HG03039 (cell line): ENCODE measurements around the gene MEGF11.

Source experiments
- ATAC-seq: cut with Tn5 transposase; IDR thresholded peaks from one replicate; pipeline ENCODE4 v1.9.1; 2021; ENCODE audit warnings: mild to moderate bottlenecking, moderate library complexity; ENCODE audit not compliant: unreplicated experiment

MEGF11 gene

DNA sequence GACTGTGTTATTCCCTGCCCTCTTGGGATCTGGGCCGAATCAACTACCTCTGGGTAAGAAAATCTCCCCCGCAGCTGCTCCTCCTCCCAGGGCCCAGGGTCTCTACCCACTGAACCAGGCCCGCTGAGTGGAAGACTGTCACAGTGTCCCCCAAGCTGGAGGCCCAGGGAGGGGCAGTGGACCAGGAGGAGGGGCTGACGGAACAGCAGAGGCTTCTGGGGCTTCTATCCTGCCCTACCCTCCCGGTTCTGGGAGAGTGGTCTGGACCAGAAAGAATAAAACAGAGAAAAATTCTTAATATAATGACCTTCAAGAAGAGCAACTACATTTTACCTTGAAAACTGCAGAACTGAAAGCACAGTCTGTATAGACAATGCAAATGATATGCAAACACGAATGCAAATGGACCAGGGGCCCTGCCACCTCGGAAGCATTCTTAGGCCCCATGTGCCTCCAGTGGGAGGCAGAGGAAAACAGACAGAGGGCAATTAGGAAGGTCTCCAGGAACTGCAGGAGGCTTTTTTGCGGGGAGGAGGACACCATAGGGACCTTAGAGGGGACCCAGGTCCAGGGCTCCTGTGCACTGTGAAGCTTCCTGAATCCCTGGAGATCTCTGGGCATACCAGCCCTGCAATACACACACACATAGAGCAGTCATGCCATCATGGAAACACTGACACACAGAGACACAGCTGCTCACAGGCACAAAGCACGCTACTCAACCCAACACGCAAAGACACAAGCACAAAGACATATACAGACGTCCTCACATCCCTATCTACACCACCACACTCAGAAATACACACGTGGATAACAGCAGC lies 12.3 kb downstream of the MEGF11 start:
- no peak for ATAC-seq

DNA sequence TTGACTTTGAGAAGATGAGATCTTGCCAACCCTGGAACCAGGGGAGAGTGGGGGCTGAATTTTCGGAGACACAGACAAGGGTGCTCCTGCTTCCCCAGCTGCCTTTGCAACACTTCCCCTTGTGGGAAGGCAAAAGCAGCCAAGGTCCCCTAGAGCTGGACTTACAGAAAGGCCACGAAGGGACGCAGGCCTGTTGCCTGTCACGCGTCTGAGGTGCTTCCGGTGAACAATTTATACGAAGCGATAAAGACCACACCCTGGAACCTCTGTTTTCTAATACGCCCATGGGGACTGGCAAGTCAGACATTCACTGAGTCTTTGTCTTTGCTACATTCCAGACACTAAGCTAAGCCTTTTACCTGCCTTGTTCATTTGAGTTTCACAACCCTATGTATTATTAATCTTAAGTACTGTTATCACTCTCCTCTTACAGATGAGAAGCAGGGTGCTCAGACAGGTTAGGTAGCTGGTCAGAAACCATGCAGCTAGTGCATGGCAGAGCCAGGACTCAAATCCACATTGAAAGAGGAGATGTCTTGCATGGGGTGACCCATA lies 13.2 kb downstream of the MEGF11 start:
- no peak for ATAC-seq

DNA sequence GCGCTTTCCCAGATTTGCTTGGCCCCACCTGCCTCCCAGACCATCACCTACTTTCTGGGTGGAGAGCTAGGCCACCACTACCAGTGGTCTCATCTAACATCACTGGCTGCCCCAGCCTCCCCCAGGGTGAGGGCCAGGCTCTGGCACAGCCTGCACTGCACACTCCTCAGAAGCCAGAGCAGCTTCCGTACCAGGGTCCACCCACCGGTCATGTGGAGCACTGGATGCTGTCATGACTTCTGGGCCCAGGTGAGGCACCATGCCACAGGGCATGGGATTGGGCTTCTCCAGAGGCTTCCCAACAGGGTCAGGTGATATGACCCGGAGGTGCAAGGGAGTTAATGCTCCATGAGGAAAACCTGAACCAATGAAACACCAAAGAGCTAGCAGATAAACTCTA lies 14.0 kb downstream of the MEGF11 start:
- ATAC-seq, result no peak

DNA sequence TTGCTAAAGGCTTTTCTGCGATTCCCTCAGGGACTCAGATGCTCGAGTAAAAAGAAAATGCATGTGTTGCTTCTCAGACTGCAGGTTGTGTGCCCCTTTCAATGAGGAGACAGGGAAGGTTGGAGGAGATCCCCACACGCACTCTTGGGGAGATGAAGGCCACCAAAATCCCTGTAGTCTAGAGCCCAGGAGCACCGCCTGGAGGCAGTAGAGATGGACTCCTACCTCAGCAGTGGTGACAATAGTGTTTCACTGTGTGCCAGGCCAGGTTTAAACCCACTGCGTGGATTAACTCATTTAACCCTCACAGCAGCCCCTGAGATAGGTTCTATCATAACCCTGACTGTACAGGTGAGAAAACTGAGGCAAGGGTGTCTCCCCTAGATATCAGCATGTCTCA lies 15.2 kb downstream of the MEGF11 start:
- ATAC-seq, result no peak

DNA sequence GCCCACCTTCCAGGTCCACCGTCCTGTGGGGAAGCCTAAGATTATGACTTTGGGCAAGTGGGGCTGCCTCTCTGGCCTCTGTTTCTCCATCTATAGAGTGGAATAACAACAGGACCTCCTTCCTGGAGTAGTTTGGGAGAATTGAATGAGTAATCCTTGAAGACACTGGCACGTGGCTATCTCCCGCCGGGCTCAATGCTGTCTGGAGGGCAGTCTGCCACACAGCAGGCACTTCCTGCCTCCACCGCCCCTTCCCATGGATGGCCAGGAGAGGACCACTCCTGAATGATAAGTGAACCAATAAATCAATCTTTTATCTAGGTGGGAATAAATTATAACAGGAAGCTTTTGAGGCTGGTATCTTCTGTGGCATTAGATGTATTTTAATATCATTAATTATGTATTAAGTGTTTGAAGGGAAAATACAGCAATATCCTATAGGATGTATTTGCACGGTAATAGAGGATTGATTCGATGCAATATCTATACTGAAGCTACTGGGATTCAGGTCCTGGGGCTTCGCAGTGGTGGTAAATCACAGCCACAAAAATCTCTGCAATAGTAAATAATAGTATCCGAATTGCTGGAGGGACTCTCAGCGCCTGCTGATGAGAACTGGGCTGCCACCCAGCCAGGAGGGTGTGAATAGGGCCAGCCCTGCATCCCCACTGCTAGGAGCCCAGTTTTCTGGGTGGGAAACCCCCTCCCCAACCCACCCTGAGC lies 15.9 kb downstream of the MEGF11 start:
- no peak for ATAC-seq

DNA sequence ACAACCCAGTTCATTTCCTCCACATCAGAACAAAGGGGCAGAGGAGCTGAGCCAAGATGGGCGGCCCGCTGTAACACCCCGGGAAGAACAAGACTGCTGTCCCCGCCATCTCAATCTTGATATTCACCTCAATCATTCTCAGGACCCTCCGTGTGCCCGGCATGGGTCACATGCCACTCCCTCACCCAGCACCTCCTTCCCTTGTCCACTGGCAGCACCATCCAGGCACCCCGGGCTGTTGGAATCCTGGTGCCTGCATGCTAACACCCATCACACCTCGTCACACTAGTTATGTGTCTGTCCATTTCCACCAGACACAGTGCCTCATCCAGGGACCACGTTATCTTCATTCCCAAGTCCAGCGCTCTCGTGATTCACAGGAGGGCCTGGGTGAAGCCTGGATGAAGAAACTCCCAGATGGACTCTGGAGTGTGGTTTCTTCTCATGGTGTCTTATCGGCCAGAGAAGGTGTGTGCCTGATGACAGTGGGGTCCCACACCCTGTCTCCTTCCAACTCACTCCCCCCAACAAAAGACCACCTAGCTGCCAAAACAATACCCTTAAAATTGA lies 16.7 kb downstream of the MEGF11 start:
- ATAC-seq, result no peak

DNA sequence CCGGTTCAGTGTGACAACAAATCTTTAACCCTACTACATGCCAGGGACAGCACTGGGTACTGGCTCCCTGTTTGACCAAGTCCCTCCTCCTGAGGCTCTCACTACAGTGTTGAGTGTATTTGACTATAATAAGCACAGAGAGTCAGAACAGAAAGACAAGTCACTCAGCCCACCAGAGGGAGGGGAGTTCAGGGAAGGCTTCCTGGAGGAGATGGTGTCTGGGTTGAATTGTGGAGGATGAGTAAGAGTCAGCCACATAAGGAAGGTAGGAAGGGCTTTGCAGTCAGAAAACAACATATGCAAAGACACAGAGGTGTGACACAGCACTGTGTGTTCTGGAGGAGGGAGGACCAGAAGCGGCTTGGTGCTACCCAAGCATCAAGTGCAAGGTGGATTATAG lies 17.7 kb downstream of the MEGF11 start:
- no peak for ATAC-seq

DNA sequence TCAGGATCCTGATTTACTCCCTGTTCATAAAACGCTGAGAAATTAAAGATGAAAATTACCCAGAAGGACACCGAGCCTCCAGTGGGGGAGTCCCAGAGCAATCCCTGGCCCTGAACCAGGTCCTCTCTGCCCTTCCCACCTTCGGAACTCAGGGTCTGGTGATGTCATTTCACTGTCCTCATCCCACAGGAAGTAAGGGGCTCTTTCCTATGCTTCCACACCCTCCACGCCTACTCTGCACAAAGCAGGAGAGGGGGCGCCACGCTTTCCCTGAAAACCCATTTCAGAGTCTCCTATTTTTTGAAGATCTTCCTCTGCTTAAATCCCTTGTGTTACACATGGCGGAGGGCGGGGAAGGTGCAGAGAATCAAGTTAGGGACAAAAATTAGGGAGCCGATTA lies 18.8 kb downstream of the MEGF11 start:
- no peak for ATAC-seq

DNA sequence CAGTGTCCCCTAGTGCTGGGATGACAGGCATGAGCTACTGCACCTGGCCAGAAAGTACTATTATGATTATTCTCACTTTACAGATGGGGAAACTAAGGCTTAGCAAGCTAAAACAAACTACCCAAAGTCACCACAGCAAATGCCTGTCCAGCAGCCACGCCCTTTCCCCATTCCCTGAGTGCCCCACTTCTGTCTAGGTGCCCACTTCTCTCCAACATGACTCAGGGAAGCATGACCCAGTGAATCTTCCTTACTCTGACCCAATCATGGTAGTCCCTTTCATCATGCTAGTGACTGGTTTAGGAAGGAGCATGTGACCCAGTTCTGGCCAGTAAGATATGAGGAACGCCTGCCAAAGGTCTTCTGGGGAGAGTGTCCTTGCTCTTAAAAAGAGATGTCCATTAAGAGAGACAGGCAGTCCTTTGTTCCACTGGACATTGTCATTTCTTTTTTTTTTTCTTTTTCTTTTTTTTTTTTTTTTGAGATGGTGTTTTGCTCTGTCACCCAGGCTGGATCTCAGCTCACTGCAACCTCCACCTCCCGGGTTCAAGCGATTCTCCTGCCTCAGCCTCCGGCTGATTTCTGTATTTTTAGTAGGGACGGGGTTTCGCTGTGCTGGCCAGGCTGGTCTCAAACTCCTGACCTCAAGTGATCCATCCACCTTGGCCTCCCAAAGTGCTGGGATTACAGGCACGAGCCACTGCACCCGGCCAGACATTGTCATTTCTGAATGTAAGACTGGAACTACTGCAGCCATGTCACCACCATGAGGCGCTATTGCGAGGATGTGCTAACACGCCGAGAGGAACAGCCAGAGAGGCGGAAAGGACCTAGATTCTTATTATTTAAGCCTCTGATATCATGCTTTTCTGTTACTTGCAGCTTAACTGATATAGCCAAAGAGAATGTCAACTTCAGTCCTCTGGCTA lies 19.8 kb downstream of the MEGF11 start:
- no peak for ATAC-seq

DNA sequence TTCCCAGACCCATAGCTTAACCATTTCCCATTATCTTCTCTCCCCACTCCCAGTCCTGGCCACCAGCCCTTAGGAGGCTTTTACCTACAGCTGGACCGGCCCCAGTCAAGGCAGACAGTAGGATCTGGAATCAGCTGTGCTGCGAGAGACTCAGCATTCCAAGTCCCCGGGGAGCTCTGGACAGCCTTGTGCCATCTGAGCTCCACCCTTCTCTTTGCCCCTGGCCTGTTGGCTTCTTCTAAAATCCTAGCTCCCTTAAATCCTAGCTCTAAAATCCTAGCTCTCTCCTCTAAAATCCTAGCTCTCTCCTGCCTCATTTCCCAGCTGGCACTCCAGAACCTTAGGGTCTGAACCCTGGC lies 21.3 kb downstream of the MEGF11 start:
- ATAC-seq, result no peak

DNA sequence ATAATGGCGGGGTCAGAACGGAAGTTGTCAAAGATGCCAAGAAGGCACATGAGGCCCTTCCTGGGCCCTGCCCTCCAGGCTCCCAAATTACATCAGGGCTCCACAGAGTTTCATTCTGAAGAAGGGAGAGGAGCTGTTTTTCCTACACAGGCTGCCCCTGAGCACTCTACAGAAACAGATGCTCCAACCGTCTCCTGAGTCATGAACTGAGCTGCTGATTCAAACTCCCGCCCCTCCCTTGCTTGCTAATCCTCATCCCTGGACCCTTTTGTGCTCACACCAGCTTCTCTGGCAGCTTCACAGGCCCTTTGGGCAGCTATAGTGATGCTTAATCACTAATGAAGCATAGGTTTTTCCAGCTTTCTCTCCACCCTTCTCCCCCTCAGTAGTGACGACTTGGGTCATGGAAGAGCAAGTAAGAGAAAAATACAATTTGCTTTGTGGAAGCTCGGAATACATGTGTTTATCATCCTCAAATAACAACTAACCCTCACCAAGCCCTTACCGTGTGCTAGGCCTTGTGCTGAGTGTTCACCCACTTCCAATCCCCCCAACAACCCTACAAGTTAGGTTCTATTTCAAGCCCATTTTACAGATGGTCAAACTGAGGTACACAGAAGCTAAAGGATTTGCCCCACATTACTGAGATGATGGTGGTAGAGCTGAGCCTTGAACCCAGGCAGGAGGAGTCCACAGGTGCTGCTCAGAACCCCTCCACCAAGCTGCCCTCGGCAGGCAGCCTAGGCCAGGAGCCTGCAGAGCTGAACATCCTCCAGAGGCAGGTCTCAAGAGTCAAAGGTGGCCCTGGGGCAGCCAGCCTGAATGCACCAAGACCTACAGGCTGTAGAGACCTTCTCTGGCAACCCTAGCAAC lies 21.9 kb downstream of the MEGF11 start:
- ATAC-seq, result no peak

DNA sequence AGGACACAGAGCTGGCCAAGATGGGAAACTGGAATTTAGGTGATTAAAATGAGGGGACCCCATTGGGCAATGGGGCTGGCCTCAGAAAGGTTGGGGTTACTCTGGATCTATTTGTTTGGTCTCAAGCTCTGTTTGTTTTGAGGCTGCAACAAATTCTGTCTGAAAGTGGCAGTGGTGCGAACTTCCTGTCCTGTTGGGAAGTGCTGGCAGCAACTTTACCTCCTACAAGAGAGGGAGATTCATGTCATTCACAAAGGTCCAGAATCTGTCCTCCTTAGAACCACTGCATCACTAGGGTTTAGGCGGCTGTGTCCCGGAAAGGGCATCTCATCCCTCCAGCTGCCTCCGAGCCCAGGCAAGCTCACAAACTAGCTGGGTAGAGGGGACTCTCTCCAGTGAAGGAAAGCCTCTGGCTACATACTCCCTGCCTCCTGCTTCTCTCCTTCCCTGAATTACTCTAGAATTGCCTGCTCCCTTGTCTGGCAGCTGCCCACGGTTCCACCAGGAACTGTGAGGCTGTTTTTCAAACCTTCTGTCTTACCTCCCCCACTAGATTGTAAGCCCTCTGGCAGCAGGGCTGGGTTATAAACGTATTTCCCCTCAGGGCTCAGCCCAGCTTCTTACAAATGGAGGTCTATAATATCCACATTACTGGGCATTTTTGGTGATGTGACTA lies 23.6 kb downstream of the MEGF11 start:
- ATAC-seq, result no peak

DNA sequence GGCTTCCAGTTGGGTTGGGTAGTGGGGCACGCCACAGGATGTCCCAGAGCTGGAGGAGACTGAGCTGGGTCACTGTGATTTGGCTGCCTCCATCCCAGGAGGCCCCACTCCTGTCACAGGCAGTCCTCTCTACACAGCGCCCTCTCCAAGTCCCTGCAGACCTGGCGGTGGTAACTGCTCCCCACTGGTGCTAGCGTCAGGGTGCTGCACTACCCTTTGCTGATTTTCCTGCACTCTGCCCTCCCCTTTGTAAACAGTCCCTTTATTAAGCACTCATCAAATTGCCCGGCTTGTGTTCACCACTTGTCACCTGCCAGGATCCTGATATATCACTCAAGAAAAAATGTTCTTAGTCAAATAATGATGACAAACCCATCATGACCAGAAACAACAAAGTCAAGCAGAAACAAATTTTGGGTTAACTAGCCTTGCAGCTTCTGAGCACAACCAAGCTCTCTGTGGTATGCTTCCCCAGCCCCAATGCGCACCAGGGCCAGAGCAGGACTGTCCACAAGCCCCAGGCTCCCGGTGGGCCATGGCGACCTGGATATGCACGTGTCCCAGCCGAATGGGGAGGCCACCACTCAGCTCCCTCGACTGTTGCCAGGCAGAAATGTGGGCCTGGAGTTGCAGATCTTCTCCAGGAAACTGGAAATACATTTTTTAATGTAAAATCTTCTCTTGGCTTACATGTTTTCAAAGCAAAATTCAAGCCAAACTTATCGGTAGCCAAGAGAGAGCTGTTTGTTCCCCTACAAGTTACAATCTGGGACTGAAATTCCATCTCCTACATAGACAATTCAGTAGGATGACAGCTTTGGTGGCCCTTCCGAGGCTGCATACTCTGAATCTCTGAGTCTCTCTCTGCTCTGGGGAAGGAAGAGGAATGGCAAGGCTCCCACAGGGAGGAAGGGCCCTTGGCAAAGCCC lies 24.5 kb downstream of the MEGF11 start:
- no peak for ATAC-seq

DNA sequence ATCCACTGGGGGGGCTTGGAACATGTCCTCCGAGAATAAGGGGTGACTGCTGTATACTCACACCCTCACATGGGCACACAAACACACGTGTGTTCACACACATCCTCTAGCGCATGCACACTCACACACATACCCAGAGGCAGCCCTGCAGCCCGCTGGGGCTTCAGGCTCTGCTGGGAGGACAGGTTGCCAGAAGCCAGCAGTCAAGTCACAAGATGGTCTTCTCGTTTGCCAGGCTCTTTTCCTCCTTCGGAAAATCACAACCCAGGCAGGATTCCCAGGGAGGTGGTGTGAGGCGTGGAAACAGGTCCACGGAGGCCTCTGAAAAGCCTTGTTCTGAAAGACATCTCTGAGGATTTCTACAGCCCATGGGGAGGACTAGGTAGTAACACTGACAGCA lies 26.8 kb downstream of the MEGF11 start:
- ATAC-seq, result no peak

DNA sequence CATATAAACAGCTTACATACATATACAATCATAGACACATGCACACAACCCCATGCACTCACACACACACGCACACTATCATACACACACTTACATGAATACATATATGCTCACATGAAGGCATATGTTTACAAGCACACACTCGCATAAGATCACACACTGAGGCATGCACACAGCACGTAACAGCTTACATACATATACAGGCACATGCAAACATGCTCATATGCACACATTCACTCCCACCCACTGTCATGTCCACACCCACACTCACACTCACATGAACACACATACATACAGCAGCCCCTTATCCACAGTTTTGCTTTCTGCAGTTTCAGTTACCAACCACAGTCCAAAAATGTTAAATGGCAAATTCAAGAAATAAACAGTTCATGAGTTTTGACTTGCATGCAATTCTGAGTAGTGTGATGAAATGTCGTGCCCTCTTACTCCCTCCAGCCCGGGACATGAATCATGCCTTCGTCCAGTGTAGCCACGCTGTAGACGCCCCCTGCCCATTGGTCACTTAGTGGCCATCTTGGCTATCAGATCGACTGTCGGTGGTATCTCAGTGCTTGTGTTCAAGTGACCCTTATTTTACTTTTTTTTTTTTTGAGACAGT lies 27.8 kb downstream of the MEGF11 start:
- no peak for ATAC-seq

DNA sequence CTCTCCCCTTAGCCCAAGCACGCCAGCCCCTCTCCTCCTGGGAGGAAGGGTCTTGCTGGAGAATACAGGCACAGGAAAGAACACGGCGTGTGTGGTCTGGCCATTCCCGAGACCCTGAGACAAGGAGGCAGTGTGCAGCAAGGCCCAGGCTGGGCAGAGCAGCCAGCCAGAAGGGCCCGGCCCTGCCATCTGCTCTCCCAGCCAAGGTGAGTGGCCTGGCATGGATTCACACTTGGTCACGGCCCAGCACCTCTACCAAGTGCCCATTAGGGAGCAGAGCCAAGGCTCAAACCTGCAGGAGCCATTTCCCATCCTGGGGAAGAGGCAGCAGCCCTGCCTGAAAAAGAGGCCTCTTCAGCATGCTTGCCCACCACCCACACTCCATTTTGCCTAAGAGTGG lies 28.6 kb downstream of the MEGF11 start:
- ATAC-seq, result no peak

DNA sequence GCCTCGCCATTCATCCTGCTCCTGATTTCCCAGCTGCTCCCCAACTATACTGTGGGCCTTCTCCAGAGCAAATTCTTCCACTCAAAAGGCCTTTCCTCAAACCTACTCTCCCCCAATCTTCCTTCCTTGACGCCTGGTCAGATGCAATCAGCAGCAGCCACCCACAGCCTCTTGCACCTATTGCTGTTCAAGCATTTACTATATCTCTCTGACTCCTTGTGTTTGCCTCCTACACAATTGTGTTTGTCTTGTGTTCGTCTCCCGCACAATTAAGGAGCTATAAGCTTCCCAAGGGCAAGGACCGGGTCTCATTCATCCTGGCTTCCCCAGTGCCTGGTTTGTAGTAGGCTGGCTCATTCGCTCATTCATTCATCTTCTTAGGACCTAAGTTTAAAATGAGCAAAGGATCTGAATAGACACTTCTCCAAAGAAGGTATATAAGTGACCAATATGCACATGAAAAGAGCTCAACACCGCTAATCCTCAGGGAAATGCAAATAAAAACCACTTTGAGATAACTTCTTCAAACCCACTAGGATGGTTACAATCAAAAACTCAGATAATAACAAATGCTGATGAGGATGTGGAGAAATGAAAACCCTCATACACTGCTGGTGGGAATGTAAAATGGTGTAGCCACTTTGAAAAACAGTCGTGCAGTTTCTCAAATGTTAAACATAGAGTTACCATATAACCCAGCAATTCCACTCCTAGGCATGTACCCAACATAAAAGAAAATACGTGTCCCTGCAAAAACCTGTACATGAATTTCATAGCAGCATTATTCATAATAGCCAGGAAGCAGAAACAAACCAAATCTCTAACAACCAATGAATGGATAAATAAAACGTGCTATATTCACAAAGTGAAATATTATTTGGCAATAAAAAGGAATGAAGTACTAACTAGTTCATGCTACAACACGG lies 31.0 kb downstream of the MEGF11 start:
- no peak for ATAC-seq
